Fibroblast of skin of right quadriceps (primary cell): ENCODE data around the gene OR10AD1.

ENCODE experiments used
- DNase-seq: peaks from one replicate; pipeline ENCODE4 v3.0.0-alpha.2; 2013

The OR10AD1 gene

DNA sequence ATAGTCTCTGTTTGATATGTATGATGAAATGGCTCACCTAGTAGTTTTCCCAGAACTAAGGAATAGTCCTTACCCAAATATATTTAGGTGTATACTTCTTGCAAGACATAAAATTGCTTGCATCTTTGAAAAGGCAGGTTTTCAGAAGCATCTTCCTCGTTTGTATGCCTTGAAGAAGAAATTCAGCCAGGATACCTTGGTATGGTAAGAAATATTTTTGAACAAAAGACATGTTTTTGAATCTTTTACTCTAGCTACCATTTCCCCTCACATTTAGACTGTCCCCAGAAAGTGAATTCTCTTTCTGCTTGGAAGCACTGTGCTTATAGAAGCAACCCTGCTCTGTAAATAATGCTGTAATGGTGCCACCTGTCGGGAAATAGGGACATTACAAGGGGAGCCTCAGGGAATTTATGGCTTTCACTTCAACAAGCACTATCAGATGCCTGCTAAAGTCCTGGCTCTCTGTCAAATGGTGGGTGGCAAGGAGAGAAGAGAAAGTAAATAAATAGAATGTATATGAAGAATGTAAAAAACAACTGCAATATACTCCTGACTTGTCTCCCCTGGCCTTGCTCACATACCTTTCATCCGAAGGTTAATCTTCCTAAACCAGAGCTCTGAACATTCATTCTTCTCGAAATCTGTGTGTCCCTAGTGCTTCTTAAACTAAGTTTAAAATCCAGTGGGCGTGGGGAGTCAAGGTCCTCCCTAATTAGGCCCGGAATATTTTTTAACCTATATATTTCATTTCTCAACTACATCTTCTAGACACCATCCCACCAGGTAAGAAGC, 13.6 kb downstream of the OR10AD1 start:
- DNase-seq, result peak; percentile 64

GRCh38 chr12:48187916-48188695, 15.0 kb downstream of the OR10AD1 start:
- DNase-seq, result no peak

DNA sequence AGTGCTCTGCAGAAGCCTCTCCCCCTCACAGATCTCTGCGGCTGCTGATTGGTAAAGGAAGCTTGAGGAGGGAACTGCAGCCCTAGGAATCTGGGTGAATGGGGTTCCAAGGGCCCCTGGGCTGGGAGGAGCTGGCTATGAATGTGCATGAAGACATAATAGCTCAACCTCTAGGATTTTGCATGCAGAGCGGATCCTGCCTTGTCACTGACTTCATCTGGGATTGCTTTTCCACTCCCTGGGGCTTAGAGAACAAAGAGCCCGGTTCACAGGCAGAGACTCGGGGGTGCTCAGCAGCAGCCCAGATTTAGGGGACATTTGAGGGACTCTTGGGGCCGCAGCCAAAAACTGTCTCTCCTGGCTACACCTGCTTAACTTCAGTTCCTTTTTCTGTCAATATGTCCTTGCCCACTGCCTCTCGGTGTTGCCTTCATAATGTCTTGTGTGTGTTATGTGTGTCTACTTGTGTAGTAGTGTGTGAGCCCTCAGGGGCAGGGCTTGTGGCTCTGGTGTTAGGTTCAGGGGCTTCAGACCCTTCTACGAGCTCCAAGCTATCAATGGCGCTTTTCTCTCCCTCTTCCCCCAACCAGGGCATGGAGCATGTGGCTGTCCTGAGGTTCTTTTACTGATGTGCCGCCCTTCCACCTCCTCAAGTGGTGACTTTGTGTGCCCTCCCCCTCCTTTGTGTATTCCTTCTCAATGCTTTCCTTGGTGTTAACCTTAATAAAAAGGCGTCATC, 17.7 kb downstream of the OR10AD1 start:
- DNase-seq, result no peak

- no peak for DNase-seq
Observed at GRCh38 chr12:48184549-48184922, 18.6 kb downstream of the OR10AD1 start.

DNA sequence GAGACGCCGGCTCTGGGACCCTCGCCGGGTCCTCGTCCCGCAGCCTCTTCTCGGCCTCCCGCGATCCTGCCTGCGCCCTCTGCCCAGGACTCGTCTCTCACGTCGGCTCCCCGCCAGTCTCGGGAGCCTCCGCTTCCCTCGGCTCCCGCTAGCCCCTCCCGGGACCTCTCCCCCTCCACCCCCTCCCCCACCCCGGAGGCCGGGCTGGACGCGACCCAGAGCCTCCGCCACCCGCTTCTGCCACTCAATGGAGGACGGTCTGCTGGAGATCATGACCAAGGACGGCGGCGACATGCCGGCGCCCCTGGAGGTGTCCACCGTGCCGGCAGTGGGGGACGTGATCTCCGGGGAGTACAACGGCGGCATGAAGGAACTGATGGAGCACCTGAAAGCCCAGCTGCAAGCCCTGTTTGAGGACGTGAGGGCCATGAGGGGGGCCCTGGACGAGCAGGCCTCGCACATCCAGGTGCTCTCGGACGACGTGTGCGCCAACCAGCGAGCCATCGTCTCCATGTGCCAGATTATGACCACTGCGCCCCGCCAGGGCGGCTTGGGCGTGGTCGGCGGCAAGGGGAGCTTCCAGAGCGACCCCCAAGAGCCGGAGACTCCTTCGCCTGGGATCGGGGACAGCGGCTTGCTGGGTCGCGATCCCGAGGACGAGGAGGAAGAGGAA, 19.1 kb downstream of the OR10AD1 start:
- no peak for DNase-seq

GRCh38 chr12:48183091-48183875, 19.8 kb downstream of the OR10AD1 start, which contains the start of gene CCDC184:
Gene CCDC184 (plus strand): TSS chr12:48183644. CDS start chr12:48184123, 479 bp downstream.
- DNase-seq, result peak; percentile 87

- DNase-seq, result no peak
Observed at GRCh38 chr12:48182631-48183030, 20.5 kb downstream of the OR10AD1 start.

- no peak for DNase-seq
Observed at GRCh38 chr12:48180857-48181495, 22.1 kb downstream of the OR10AD1 start.

DNA sequence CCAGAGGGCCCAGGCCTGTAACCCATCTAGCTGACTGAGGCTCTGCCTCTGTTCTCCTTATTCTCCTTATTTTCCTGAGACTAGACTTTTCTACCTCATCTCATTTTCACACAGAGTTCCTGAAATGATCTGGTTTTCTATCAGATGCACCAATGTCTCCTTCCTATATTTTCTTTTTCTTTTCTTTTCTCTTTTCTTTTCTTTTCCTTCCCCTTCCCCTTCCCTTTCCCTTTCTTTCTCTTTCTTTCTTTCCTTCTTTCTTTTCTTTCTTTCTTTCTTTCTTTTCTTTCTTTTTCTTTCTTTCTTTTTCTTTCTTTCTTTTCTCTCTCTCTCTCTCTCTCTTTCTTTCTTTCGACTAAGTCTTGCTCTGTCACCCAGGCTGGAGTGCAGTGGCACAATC, 22.7 kb downstream of the OR10AD1 start:
- no peak for DNase-seq

GRCh38 chr12:48179466-48179865, 23.6 kb downstream of the OR10AD1 start:
- no peak for DNase-seq

DNA sequence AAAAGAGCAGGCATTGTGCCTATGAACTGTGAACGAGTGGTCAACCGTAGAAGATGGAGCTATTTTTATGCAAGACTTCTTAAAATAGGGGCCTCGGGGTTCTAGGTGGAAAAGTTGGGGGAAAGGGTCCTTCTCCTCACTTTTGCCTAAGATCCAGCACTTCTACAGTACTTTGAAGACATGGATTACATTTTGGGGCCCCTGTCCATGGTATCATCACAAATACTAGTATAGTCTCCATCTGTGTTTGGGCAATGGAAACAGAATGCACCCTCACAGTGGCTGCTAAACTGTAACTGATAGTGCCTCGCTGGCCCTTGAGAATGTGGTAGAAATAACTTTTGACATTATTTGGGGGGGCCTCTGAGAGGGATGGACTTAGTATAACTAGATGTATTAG, 25.1 kb downstream of the OR10AD1 start:
- no peak for DNase-seq

GRCh38 chr12:48176417-48176751, 26.7 kb downstream of the OR10AD1 start:
- DNase-seq, result no peak

GRCh38 chr12:48175613-48176416, 27.3 kb downstream of the OR10AD1 start:
- DNase-seq, result peak; percentile 35

DNA sequence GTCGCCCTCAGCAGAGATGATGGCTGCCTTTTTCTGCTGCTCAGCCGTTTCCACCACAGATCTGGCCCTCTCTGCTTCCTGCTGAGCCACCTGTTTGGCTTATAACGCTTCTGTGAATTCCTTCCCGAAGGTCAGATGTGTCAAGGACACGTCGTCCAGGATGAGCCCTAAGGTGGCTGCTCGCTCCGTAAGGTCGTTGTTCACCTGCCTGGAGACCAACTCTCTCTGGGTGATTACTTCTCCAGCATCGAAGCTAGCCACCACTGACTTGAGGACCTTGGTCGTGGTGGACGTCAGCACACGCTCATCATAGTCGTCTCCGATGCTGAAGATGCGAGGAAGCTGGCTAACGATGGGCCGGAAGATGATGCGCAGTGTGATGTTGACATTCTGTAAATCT, 34.1 kb downstream of the OR10AD1 start:
- no peak for DNase-seq

GRCh38 chr12:48165089-48165981, 37.8 kb downstream of the OR10AD1 start:
- peak; percentile 44 for DNase-seq

DNA sequence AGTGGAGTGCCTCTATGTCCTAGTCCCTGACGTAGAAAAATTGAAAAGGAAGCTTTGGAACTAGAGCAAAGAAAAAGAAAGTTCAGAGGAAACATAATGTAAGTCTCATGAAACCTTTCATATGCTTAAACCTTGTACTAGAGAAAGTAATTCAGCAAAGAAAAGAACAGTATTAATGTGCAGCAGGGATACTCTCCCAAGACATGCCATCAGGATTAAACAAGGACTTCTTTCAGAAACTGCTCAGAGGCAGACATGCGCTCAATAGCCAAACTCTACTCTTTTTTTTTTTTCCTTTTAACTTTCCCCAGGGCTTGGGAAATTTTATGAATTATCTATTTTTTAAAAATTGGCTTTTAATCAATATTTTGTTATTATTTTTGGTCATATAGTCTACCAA, 38.6 kb downstream of the OR10AD1 start:
- no peak for DNase-seq

DNA sequence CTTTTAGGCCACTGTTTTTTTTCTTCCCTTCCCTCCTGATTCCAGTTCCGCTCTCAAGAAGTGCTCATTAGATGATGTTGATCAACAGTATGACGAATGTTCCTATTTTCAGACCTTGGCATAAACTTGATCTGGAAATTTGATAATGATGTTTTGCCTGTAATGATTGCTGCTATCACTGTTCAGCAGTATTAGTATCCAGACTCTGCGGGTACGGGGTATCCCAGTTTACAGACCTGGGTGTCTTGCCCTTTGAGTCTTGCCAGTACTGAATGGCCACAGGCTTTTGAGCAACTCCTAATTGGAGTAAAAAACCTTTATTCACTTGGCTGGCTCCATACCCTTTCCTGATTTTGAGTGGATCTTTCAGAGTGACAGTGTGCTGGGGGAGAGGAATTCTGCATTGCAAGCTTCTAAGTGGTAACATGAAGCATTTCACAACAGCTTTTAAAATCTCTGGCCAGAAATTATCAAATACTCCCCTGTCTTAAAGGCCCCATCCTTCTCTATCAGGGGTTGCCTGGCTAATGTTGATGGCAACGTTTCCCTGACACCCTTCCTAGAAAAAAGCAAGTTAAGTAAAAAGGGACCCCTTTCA, 39.8 kb downstream of the OR10AD1 start:
- DNase-seq, result no peak

GRCh38 chr12:48160807-48161206, 42.3 kb downstream of the OR10AD1 start:
- no peak for DNase-seq

DNA sequence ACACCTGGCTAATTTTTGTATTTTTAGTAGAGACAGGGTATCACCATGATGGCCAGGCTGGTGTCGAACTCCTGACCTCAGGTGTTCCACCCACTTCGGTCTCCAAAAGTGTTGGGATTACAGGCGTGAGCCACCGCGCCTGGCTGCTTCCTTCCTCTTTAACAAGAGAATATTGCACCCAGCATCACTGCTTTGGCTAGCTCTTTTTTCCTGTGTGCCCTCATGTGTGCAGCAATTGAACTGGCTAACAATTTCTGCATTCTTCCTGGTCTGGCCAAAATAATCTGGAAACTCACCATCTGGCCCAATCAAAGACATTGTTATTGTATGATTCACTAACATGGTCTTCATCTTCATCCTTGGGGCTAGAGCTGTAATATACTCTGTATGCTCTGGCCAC, 43.0 kb downstream of the OR10AD1 start:
- DNase-seq, result no peak
